ENCODE data around the gene TRIM46.

DNA sequence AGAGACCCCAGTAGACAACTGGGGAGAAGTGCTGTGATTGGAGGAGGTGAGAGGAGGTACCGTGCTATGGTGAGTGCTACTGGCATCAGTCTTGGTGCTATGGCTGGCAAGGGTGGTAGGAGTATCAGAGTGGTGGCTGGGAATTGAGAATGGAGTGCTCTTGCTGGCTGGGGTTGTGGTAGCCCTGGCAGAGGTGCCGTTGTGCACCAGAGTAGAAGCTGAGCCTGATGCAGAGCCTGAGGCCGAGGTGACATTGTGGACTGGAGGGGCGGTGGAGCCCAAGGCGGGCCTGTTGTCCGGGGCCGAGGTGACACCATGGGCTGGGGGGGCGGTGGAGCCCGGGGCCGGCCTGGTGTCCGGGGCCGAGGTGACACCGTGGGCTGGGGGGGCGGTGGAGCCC lies 14.6 kb downstream of the TRIM46 start:
- TF ChIP-seq, protein P1, sequence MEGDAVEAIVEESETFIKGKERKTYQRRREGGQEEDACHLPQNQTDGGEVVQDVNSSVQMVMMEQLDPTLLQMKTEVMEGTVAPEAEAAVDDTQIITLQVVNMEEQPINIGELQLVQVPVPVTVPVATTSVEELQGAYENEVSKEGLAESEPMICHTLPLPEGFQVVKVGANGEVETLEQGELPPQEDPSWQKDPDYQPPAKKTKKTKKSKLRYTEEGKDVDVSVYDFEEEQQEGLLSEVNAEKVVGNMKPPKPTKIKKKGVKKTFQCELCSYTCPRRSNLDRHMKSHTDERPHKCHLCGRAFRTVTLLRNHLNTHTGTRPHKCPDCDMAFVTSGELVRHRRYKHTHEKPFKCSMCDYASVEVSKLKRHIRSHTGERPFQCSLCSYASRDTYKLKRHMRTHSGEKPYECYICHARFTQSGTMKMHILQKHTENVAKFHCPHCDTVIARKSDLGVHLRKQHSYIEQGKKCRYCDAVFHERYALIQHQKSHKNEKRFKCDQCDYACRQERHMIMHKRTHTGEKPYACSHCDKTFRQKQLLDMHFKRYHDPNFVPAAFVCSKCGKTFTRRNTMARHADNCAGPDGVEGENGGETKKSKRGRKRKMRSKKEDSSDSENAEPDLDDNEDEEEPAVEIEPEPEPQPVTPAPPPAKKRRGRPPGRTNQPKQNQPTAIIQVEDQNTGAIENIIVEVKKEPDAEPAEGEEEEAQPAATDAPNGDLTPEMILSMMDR (conservative IDR thresholded peaks at IDR 0.05), result no peak
- no peak for TF ChIP-seq EZH2 (IDR thresholded peaks at IDR 0.05; ENCODE audit: low read depth)
